Common myeloid progenitor, CD34-positive (primary cell): ENCODE measurements around the gene L3MBTL3.

ENCODE experiments used
- CTCF ChIA-PET: fragments of 350-600 bp; sonication (Branson Sonifier 250); formaldehyde crosslinking; loops from one replicate; lab custom pipeline; 2021; ENCODE audit warnings: antibody characterized with exemption; lab: Charles Lee
- POLR2A ChIA-PET: fragments of 350-600 bp; sonication (Branson Sonifier 250); formaldehyde crosslinking; loops from one replicate; lab custom pipeline; 2021; ENCODE audit warnings: antibody characterized with exemption; lab: Charles Lee
- DNase-seq, 3 donors: peaks; one replicate each; pipeline versions ENCODE4 v3.0.0 to v3.0.0-alpha.2; 2013
- H3K27ac ChIP-seq, 2 experiments: 1 replicate in 1 of 2; 2 replicates in 1 of 2; pipeline ENCODE4 v1.7.0; 2013; ENCODE audit warnings: inconsistent platforms in 2 of 2, low read length in 2 of 2, mild to moderate bottlenecking in 2 of 2, low read depth in 1 of 2, moderate library complexity in 1 of 2; ENCODE audit not compliant: severe bottlenecking in 2 of 2, insufficient read depth in 1 of 2, poor library complexity in 1 of 2
- H3K27me3 ChIP-seq, 5 experiments: replicated peaks in 2 of 5; 1 replicate in 3 of 5; 2 replicates in 2 of 5; pipeline versions ENCODE4 v1.6.1 to v1.7.0; 2013; ENCODE audit warnings: low read length in 4 of 5, mild to moderate bottlenecking in 2 of 5, moderate library complexity in 2 of 5, inconsistent platforms in 1 of 5; ENCODE audit not compliant: insufficient read depth in 5 of 5, control insufficient read depth in 4 of 5
- H3K36me3 ChIP-seq, 4 experiments: 1 replicate in 2 of 4; 2 replicates in 2 of 4; pipeline versions ENCODE4 v1.6.1 to v1.7.0; 2013; ENCODE audit warnings: low read length in 3 of 4, control low read depth in 1 of 4, mild to moderate bottlenecking in 1 of 4; ENCODE audit not compliant: control insufficient read depth in 4 of 4, insufficient read depth in 4 of 4
- H3K4me1 ChIP-seq, 4 experiments: 1 replicate in 3 of 4; 2 replicates in 1 of 4; pipeline versions ENCODE4 v1.6.1 to v1.7.1; 2013; ENCODE audit warnings: low read length in 3 of 4, mild to moderate bottlenecking in 3 of 4, control low read depth in 1 of 4, inconsistent platforms in 1 of 4, moderate library complexity in 1 of 4; ENCODE audit not compliant: control insufficient read depth in 4 of 4, insufficient read depth in 4 of 4; ENCODE audit errors: control extremely low read depth in 1 of 4
- H3K4me3 ChIP-seq, 7 experiments: 1 replicate in 4 of 7; 2 replicates in 3 of 7; pipeline versions ENCODE4 v1.5.1 to v1.7.0; 2013; ENCODE audit warnings: mild to moderate bottlenecking in 7 of 7, low read length in 6 of 7, moderate library complexity in 6 of 7, inconsistent platforms in 2 of 7, low read depth in 2 of 7, control low read depth in 1 of 7; ENCODE audit not compliant: insufficient read depth in 4 of 7, control insufficient read depth in 1 of 7; ENCODE audit errors: extremely low read depth in 1 of 7
- H3K9me3 ChIP-seq, 5 experiments: 1 replicate in 4 of 5; 2 replicates in 1 of 5; pipeline versions ENCODE4 v1.6.1 to v1.7.1; 2013; ENCODE audit warnings: low read length in 4 of 5, mild to moderate bottlenecking in 2 of 5, inconsistent platforms in 1 of 5, low read depth in 1 of 5, moderate library complexity in 1 of 5; ENCODE audit not compliant: control insufficient read depth in 4 of 5, insufficient read depth in 2 of 5; ENCODE audit errors: control extremely low read depth in 1 of 5
- WGBS: methylation state at CpG from one replicate; pipeline ENCODE4 v1.1.5; 2013; ENCODE audit not compliant: insufficient coverage; 5-methylcytosine and 5-hydroxymethylcytosine counted together

L3MBTL3 gene

DNA sequence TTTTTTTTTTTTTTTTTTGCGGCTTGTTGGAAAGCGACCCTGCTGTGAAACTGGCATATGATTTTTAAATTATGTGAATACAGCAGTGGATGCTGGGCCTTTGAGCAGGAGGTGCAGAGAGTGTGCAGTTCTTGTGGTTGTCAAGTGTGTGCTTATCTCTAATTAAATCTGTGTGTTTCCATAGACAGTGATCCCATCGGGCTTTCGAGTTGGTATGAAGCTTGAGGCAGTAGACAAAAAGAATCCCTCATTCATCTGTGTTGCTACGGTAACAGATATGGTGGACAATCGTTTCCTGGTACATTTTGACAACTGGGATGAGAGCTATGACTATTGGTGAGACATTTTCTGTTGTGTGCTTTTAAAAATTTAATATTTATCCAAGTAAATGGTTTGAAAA is 52.4 kb downstream of the L3MBTL3 start:
- H3K36me3 ChIP-seq, result peaks cover 14 to 25% (median 19%) of the 10 kb centered on the region in 4 experiments
- POLR2A ChIA-PET, result no interaction called here
- DNase-seq, result no peak
- peaks cover 0 to 7% (median 1%) of the 10 kb centered on the region in 4 experiments for H3K4me1 ChIP-seq
- H3K9me3 ChIP-seq, result no peaks in the 10 kb centered on the region
- no peak overlapping the region for H3K27ac ChIP-seq
- CTCF ChIA-PET, result no interaction called here
- 100% methylated on average over 2 of the region's 6 CpGs for WGBS
- H3K4me3 ChIP-seq, result no peak overlapping the region
- H3K27me3 ChIP-seq, result no peaks in the 10 kb centered on the region

DNA sequence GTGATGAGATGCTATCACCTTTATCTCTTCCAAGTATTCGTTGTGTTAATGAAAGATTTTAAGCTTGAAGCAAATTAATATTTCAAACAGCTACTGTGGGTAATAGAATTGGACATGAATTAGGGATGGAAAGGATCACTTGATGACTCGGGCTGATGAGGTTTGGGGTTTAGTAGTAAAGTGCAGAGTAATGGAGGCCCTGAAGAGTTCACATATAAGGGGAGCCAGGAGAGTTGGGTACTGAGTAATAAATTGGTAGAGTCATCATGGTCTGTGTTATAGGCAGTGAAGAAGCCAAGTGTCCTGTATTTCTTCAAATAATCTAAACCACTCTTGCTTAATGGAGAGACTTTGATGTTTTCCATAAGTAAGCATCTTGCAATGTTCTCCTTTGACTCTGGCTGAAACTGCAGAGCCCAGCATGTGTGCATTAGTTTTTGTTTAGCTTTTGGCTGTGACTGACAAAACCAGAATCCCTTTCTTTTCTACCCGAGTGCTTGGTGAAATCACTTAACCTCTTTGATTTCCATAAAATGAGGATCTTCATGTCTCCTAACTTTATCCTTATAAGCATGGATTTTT is 57.6 kb downstream of the L3MBTL3 start:
- no peak overlapping the region for H3K4me3 ChIP-seq
- WGBS, result 92% methylated on average over 2 of the region's 3 CpGs
- H3K27ac ChIP-seq, result no peak overlapping the region
- ChIA-PET POLR2A (no interaction called here), CTCF (interaction anchor here (0.9 kb wide), 1 partner anchor 61 kb away, joined by 3 read pairs; no protein-coding TSS in a partner anchor)
- DNase-seq, result no peak
- no peaks in the 10 kb centered on the region for H3K27me3 ChIP-seq
- H3K4me1 ChIP-seq, result peaks cover 0 to 7% (median 1%) of the 10 kb centered on the region in 4 experiments
- peaks cover 9 to 26% (median 17%) of the 10 kb centered on the region in 4 experiments for H3K36me3 ChIP-seq
- H3K9me3 ChIP-seq, result no peaks in the 10 kb centered on the region

DNA sequence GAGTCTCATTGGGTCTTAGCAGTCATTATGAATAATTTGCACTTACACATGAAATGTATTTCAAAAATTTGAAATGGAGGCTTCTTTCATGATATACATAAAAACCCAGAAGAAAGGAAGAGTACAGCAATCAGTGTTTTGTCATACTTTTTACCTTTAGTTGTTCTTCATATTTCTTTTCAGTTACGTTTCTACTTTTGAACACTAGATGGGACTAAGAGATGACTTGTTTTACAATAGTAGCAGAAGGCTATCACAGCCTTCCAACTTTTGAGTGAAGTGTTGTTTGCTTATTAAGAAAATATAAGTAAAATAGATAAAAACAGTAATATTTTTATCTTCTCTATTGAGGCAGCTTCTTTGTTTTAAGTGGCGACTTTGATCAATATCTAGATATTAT is 58.1 kb downstream of the L3MBTL3 start:
- DNase-seq, result no peak
- WGBS, result no CpG with 5 or more reads among the region's 2 CpGs
- no peak overlapping the region for H3K27ac ChIP-seq
- H3K27me3 ChIP-seq, result no peaks in the 10 kb centered on the region
- H3K4me1 ChIP-seq, result peaks cover 0 to 7% (median 1%) of the 10 kb centered on the region in 4 experiments
- no peak overlapping the region for H3K4me3 ChIP-seq
- ChIA-PET POLR2A (no interaction called here), CTCF (no interaction called here)
- peaks cover 9 to 26% (median 17%) of the 10 kb centered on the region in 4 experiments for H3K36me3 ChIP-seq
- no peaks in the 10 kb centered on the region for H3K9me3 ChIP-seq

DNA sequence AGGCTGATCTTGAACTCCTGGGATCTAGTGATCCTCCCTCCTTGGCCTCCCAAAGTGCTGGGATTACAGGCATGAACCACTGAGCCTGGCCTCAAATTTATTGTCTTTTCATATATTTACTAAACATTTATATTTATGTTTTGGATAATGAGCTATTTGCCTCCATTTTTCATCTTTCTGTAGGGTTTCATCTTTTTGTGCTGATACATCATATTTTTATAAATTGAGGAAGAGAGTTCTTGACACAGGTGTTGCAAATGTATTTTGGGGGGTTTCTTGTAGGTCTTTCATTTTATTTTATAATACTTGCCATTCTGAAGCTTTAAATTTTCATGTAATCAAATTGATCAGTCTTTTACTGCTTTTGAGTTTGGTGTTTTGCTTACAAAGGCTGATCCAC is 72.4 kb downstream of the L3MBTL3 start:
- no peaks in the 10 kb centered on the region for H3K27me3 ChIP-seq
- no peaks in the 10 kb centered on the region for H3K4me1 ChIP-seq
- POLR2A ChIA-PET, result no interaction called here
- DNase-seq, result no peak
- peaks cover 2 to 25% (median 22%) of the 10 kb centered on the region in 4 experiments for H3K36me3 ChIP-seq
- no peak overlapping the region for H3K4me3 ChIP-seq
- H3K27ac ChIP-seq, result no peak overlapping the region
- no peaks in the 10 kb centered on the region for H3K9me3 ChIP-seq
- CTCF ChIA-PET, result interaction anchor here (1.0 to 1.2 kb wide), 3 partner anchors 12 to 753 kb away, joined by 3 read pairs; no protein-coding TSS in a partner anchor

DNA sequence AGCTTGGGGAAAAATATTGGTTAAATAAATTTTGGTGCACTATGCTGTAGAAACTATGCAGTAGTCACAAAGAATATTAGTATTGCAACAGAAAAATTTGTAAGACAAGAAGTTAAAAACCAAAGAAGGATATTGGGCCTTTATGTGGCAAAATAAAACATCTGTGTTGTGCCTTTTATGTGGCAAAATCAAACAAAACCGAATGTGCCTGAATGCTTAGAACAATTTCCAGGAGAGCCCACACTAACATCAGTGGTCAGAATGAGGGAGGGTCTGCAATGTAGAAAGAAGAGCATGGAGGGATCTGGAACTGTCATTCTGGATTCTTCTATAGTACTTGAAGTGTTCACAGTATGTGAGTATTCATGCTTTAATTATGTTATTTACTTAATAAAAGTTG is 75.2 kb downstream of the L3MBTL3 start:
- no peaks in the 10 kb centered on the region for H3K27me3 ChIP-seq
- H3K36me3 ChIP-seq, result peaks cover 2 to 34% (median 24%) of the 10 kb centered on the region in 4 experiments
- DNase-seq, result no peak
- WGBS, result 100% methylated on average over 1 of the region's 1 CpG
- H3K27ac ChIP-seq, result no peak overlapping the region
- no peak overlapping the region for H3K4me3 ChIP-seq
- H3K9me3 ChIP-seq, result no peaks in the 10 kb centered on the region
- POLR2A ChIA-PET, result no interaction called here
- H3K4me1 ChIP-seq, result no peaks in the 10 kb centered on the region
- CTCF ChIA-PET, result no interaction called here

DNA sequence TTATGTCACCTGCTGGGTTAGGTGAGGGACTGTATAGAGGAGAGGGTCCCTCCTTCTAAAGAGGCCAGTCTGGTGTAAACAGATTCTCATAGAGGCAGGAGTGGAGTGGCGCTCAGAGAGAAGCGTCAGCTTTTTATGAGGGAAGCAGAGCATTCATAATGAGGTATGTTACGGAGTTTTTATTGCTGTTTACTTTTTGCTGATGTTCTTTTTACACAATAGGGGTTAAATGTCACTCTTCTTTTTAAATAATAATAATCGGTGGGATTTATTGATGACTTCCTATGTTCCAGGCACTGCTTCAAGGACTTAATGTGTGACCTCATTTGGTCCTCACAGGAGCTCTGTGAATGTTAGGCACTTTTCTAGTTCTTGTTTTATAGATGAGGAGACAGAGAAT is 79.9 kb downstream of the L3MBTL3 start:
- Histone ChIP-seq H3K27me3 (no peaks in the 10 kb centered on the region), H3K27ac (no peak overlapping the region), H3K9me3 (no peaks in the 10 kb centered on the region), H3K36me3 (peaks cover 10 to 38% (median 24%) of the 10 kb centered on the region in 4 experiments), H3K4me1 (no peaks in the 10 kb centered on the region), H3K4me3 (no peak overlapping the region)
- ChIA-PET POLR2A (no interaction called here), CTCF (no interaction called here)
- DNase-seq, result no peak
- 88% methylated on average over 3 of the region's 4 CpGs for WGBS

DNA sequence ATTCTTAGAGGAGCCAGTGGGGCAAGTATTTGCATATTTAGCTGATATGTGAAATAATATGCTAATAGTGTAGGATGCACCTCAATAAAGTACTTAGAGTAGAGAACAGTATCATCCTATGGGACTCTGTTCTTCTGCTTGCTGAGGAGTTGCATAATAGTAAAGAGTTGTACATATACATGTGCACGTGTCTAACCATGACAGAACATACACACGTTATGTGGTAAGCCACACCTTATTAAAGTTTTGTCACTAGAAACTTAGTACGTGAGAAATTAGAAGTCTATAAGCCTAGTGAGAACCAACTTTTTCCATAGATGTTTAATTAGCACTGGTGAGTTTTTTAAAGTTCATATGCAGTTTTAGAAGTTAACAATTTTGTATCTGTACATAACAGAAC is 80.7 kb downstream of the L3MBTL3 start:
- H3K36me3 ChIP-seq, result peaks cover 6 to 36% (median 22%) of the 10 kb centered on the region in 4 experiments
- H3K27ac ChIP-seq, result no peak overlapping the region
- H3K4me3 ChIP-seq, result no peak overlapping the region
- H3K27me3 ChIP-seq, result no peaks in the 10 kb centered on the region
- ChIA-PET POLR2A (no interaction called here), CTCF (no interaction called here)
- no peaks in the 10 kb centered on the region for H3K9me3 ChIP-seq
- H3K4me1 ChIP-seq, result no peaks in the 10 kb centered on the region
- 100% methylated on average over 1 of the region's 3 CpGs for WGBS
- no peak for DNase-seq
